SJSA1 (cell line): ENCODE results near the gene MCEMP1. TPM values are rescaled to one million over a fixed set of nuclear protein-coding genes. Genes with fewer than 3 reads are reported as not detected.

Source experiments
- DNase-seq, 2 experiments: peaks; one replicate each; pipeline ENCODE4 v3.0.0-alpha.2; 2015 to 2020; ENCODE audit warnings: low spot score in 2 of 2, low read depth in 1 of 2
- H3K27ac ChIP-seq: fragments of 250-450 bp; sonication (Bioruptor Pico); 2 replicates; pipeline ENCODE4 v1.5.1; 2020; ENCODE audit warnings: mild to moderate bottlenecking, moderate library complexity
- H3K27me3 ChIP-seq: fragments of 250-450 bp; sonication (Bioruptor Pico); replicated peaks from 2 replicates; pipeline ENCODE4 v1.5.1; 2020; ENCODE audit warnings: mild to moderate bottlenecking, moderate library complexity
- H3K36me3 ChIP-seq: fragments of 250-450 bp; sonication (Bioruptor Pico); 2 replicates; pipeline ENCODE4 v1.5.1; 2020; ENCODE audit warnings: mild to moderate bottlenecking
- H3K4me1 ChIP-seq: fragments of 250-450 bp; sonication (Bioruptor Pico); replicated peaks from 2 replicates; pipeline ENCODE4 v1.6.1; 2021; ENCODE audit warnings: mild to moderate bottlenecking
- H3K4me3 ChIP-seq: fragments of 250-450 bp; sonication (Bioruptor Pico); 2 replicates; pipeline ENCODE4 v1.5.1; 2020; ENCODE audit warnings: mild to moderate bottlenecking
- H3K9me3 ChIP-seq: fragments of 250-450 bp; sonication (Bioruptor Pico); replicated peaks from 2 replicates; pipeline ENCODE4 v1.5.1; 2020; ENCODE audit warnings: mild to moderate bottlenecking
- total RNA-seq: library from RNA; depleted of rRNA; stranded (reverse); fragments of >200 nt; shearing (Covaris generic); gene quantifications from 2 replicates; pipeline ENCODE4 v1.2.3, GENCODE V29; 2014

Gene MCEMP1
- total RNA-seq, 1 experiment from 2014 or later: not detected

- Histone ChIP-seq H3K4me1 (no peaks in the 10 kb centered on the region), H3K27ac (no peak overlapping the region), H3K36me3 (no peaks in the 10 kb centered on the region), H3K4me3 (no peak overlapping the region), H3K27me3 (peaks cover 5% of the 10 kb centered on the region; the same call in 1 of the 2 replicates), H3K9me3 (no peaks in the 10 kb centered on the region)
- no peak for DNase-seq
These were observed 24.3 kb downstream of the MCEMP1 start for GRCh38 chr19:7701049-7701653.

- Histone ChIP-seq H3K9me3 (no peaks in the 10 kb centered on the region), H3K4me3 (no peak within 1 kb of the TSS), H3K36me3 (no peaks in the 10 kb centered on the region), H3K4me1 (no peaks in the 10 kb centered on the region), H3K27me3 (peaks cover 5% of the 10 kb centered on the region; the same call in 1 of the 2 replicates), H3K27ac (no peak within 1 kb of the TSS)
- no peak for DNase-seq
These were observed 25.0 kb downstream of the MCEMP1 start, which contains the start of gene FCER2 for GRCh38 chr19:7701654-7702457. Gene FCER2, minus strand, starts transcription at chr19:7702131. Its CDS starts 2,371 bp downstream, at chr19:7699760.

- no peak overlapping the region for H3K27ac ChIP-seq
These were observed 26.4 kb downstream of the MCEMP1 start for GRCh38 chr19:7703332-7703731.

GRCh38 chr19:7704280-7705060 is 27.6 kb downstream of the MCEMP1 start:
- no peak for DNase-seq
- Histone ChIP-seq H3K4me1 (no peaks in the 10 kb centered on the region), H3K4me3 (no peak overlapping the region), H3K9me3 (no peaks in the 10 kb centered on the region), H3K36me3 (no peaks in the 10 kb centered on the region), H3K27me3 (peaks cover 3% of the 10 kb centered on the region; the same call in 1 of the 2 replicates), H3K27ac (no peak overlapping the region)

More at GRCh38 chr19:7703332-7703731, 26.4 kb downstream of the MCEMP1 start:
- Histone ChIP-seq H3K4me1 (no peaks in the 10 kb centered on the region), H3K36me3 (no peaks in the 10 kb centered on the region), H3K27me3 (no peaks in the 10 kb centered on the region; the same call in 1 of the 2 replicates), H3K9me3 (no peaks in the 10 kb centered on the region), H3K4me3 (no peak overlapping the region)
- DNase-seq: no peak

GRCh38 chr19:7705387-7706187 is 28.7 kb downstream of the MCEMP1 start:
- H3K4me1 ChIP-seq: no peaks in the 10 kb centered on the region
- no peak overlapping the region for H3K27ac ChIP-seq
- H3K27me3 ChIP-seq: peaks cover 11% of the 10 kb centered on the region; the same call in 1 of the 2 replicates
- DNase-seq: no peak
- H3K4me3 ChIP-seq: no peak overlapping the region
- no peaks in the 10 kb centered on the region for H3K36me3 ChIP-seq
- H3K9me3 ChIP-seq: no peaks in the 10 kb centered on the region

GRCh38 chr19:7706188-7706954 is 29.5 kb downstream of the MCEMP1 start:
- H3K9me3 ChIP-seq: no peaks in the 10 kb centered on the region
- H3K36me3 ChIP-seq: no peaks in the 10 kb centered on the region
- no peak for DNase-seq
- peaks cover 11% of the 10 kb centered on the region; the same call in 1 of the 2 replicates for H3K27me3 ChIP-seq
- H3K27ac ChIP-seq: no peak overlapping the region
- no peaks in the 10 kb centered on the region for H3K4me1 ChIP-seq
- no peak overlapping the region for H3K4me3 ChIP-seq

- DNase-seq: no peak
- Histone ChIP-seq H3K4me1 (no peaks in the 10 kb centered on the region), H3K27ac (no peak overlapping the region), H3K9me3 (no peaks in the 10 kb centered on the region), H3K4me3 (no peak overlapping the region), H3K36me3 (no peaks in the 10 kb centered on the region), H3K27me3 (peaks cover 11% of the 10 kb centered on the region; the same call in 1 of the 2 replicates)
These were observed 30.1 kb downstream of the MCEMP1 start for GRCh38 chr19:7706955-7707456.

- H3K4me3 ChIP-seq: no peak overlapping the region
- no peak overlapping the region for H3K27ac ChIP-seq
- H3K36me3 ChIP-seq: no peaks in the 10 kb centered on the region
- H3K4me1 ChIP-seq: no peaks in the 10 kb centered on the region
- no peak for DNase-seq
- H3K9me3 ChIP-seq: no peaks in the 10 kb centered on the region
- H3K27me3 ChIP-seq: peaks cover 11% of the 10 kb centered on the region; the same call in 1 of the 2 replicates
These were observed 33.1 kb downstream of the MCEMP1 start for GRCh38 chr19:7709932-7710460.

- no peak for DNase-seq
- Histone ChIP-seq H3K4me1 (no peaks in the 10 kb centered on the region), H3K36me3 (no peaks in the 10 kb centered on the region), H3K9me3 (no peaks in the 10 kb centered on the region), H3K27me3 (peaks cover 11% of the 10 kb centered on the region; the same call in 1 of the 2 replicates), H3K27ac (no peak overlapping the region), H3K4me3 (no peak overlapping the region)
These were observed 33.7 kb downstream of the MCEMP1 start for GRCh38 chr19:7710616-7711015.

GRCh38 chr19:7715671-7716070 is 38.8 kb downstream of the MCEMP1 start:
- DNase-seq: no peak
- H3K36me3 ChIP-seq: no peaks in the 10 kb centered on the region
- H3K9me3 ChIP-seq: no peaks in the 10 kb centered on the region
- H3K27ac ChIP-seq: no peak overlapping the region
- no peaks in the 10 kb centered on the region for H3K4me1 ChIP-seq
- H3K4me3 ChIP-seq: no peak overlapping the region
- no peaks in the 10 kb centered on the region; the same call in 1 of the 2 replicates for H3K27me3 ChIP-seq

- H3K4me1 ChIP-seq: no peaks in the 10 kb centered on the region
- DNase-seq: no peak
- no peak overlapping the region for H3K27ac ChIP-seq
These were observed 39.9 kb downstream of the MCEMP1 start for GRCh38 chr19:7716762-7717161.

GRCh38 chr19:7718668-7719067 is 41.8 kb downstream of the MCEMP1 start:
- H3K4me1 ChIP-seq: no peaks in the 10 kb centered on the region

More at GRCh38 chr19:7716762-7717161, 39.9 kb downstream of the MCEMP1 start:
- Histone ChIP-seq H3K36me3 (no peaks in the 10 kb centered on the region), H3K4me3 (no peak overlapping the region), H3K9me3 (no peaks in the 10 kb centered on the region), H3K27me3 (no peaks in the 10 kb centered on the region; the same call in 1 of the 2 replicates)

More at GRCh38 chr19:7718668-7719067, 41.8 kb downstream of the MCEMP1 start:
- Histone ChIP-seq H3K27ac (no peak overlapping the region), H3K9me3 (no peaks in the 10 kb centered on the region), H3K27me3 (no peaks in the 10 kb centered on the region; the same call in 1 of the 2 replicates), H3K36me3 (no peaks in the 10 kb centered on the region), H3K4me3 (no peak overlapping the region)
- DNase-seq: no peak
